NAMALWA (cell line): Measurements from ENCODE around the gene BCL2L13.
"Not testable (repeated sequence)": the region's sequence is repeated elsewhere in the genome, so short reads cannot be mapped to it uniquely, and the experiment has no call there.

Experiments
- DNase-seq: peaks from one replicate; pipeline ENCODE4 v3.0.0-alpha.2; 2015; ENCODE audit warnings: low spot score

Gene BCL2L13

GRCh38 chr22:17728786-17729185 is 90.2 kb downstream of the BCL2L13 start:
- no peak for DNase-seq

- DNase-seq: no peak
Observed at GRCh38 chr22:17729561-17729960, 91.0 kb downstream of the BCL2L13 start.

GRCh38 chr22:17732251-17732854 is 93.8 kb downstream of the BCL2L13 start:
- DNase-seq: no peak

- DNase-seq: no peak
Observed at GRCh38 chr22:17733466-17733865, 94.9 kb downstream of the BCL2L13 start.

GRCh38 chr22:17734187-17734586 is 95.6 kb downstream of the BCL2L13 start:
- no peak for DNase-seq

GRCh38 chr22:17738386-17739128 is 100.0 kb downstream of the BCL2L13 start:
- DNase-seq: no peak

- DNase-seq: no peak
Observed at GRCh38 chr22:17739196-17739975, 100.8 kb downstream of the BCL2L13 start.

GRCh38 chr22:17741866-17742526 is 103.4 kb downstream of the BCL2L13 start:
- no peak for DNase-seq

GRCh38 chr22:17742527-17742902 is 104.0 kb downstream of the BCL2L13 start:
- DNase-seq: peak; percentile 80

GRCh38 chr22:17743661-17744411 is 105.3 kb downstream of the BCL2L13 start:
- no peak for DNase-seq

- DNase-seq: no peak
Observed at GRCh38 chr22:17744430-17744829, 105.9 kb downstream of the BCL2L13 start.

- DNase-seq: no peak
Observed at GRCh38 chr22:17746916-17747315, 108.4 kb downstream of the BCL2L13 start.

- DNase-seq: no peak
Observed at GRCh38 chr22:17748555-17749353, 110.2 kb downstream of the BCL2L13 start.

- DNase-seq: no peak
Observed at GRCh38 chr22:17749605-17750395, 111.2 kb downstream of the BCL2L13 start.

GRCh38 chr22:17751596-17751995 is 113.0 kb downstream of the BCL2L13 start:
- DNase-seq: no peak

- DNase-seq: no peak
Observed at GRCh38 chr22:17753401-17753989, 114.9 kb downstream of the BCL2L13 start.

- DNase-seq: no peak
Observed at GRCh38 chr22:17754233-17754925, 115.8 kb downstream of the BCL2L13 start.

- no peak for DNase-seq
Observed at GRCh38 chr22:17761138-17761488, 122.6 kb downstream of the BCL2L13 start.

GRCh38 chr22:17763442-17763841 is 124.9 kb downstream of the BCL2L13 start:
- DNase-seq: not testable (repeated sequence)
